Activated CD4-positive, alpha-beta memory T cell treated with anti-CD3 and anti-CD28 coated beads for 36 hours (primary cell): ENCODE results near the gene UPF1. TPM values are rescaled to one million over a fixed set of nuclear protein-coding genes. Genes with fewer than 3 reads are reported as not detected.
"Not testable (repeated sequence)": the region's sequence is repeated elsewhere in the genome, so short reads cannot be mapped to it uniquely, and the experiment has no call there.

Experiments used
- CTCF ChIA-PET: fragments of 350-600 bp; sonication (Branson Sonifier 250); formaldehyde crosslinking; loops from one replicate; lab custom pipeline; 2021; ENCODE audit warnings: antibody characterized with exemption, inconsistent platforms; lab: Charles Lee
- POLR2A ChIA-PET: fragments of 350-600 bp; sonication (Branson Sonifier 250); formaldehyde crosslinking; loops from one replicate; lab custom pipeline; 2021; ENCODE audit warnings: antibody characterized with exemption; lab: Charles Lee
- DNase-seq: peaks from one replicate; pipeline ENCODE4 v3.0.0-alpha.2; 2020
- H3K27ac Mint-ChIP-seq: one replicate; pipeline ENCODE4 v1.8.0; 2021; ENCODE audit warnings: mixed read lengths
- H3K27me3 Mint-ChIP-seq: one replicate; pipeline ENCODE4 v1.8.0; 2021; ENCODE audit warnings: mixed read lengths
- H3K36me3 Mint-ChIP-seq: one replicate; pipeline ENCODE4 v1.8.0; 2021; ENCODE audit warnings: mixed read lengths
- H3K4me1 Mint-ChIP-seq: one replicate; pipeline ENCODE4 v1.8.0; 2021; ENCODE audit warnings: low read depth, mixed read lengths
- H3K4me3 Mint-ChIP-seq: one replicate; pipeline ENCODE4 v1.8.0; 2021; ENCODE audit warnings: mild to moderate bottlenecking, mixed read lengths
- H3K9me3 Mint-ChIP-seq: one replicate; pipeline ENCODE4 v1.8.0; 2021; ENCODE audit warnings: mixed read lengths
- intact Hi-C: fragments of 100-400 bp; cut with micrococcal nuclease; formaldehyde crosslinking; loops from one replicate; pipeline ENCODE4 v1.15.1; 2023
- total RNA-seq, 2 experiments: library from RNA; stranded (reverse); gene quantifications; one replicate each; pipeline ENCODE4 v1.2.3, GENCODE V29; 2021

UPF1 gene
- total RNA-seq, 2 experiments from 2014 or later = 71.7 to 77.2 TPM

- intact Hi-C loops = no loop called here
- Mint-ChIP-seq H3K27me3 (peaks cover 16% of the 10 kb centered on the region), H3K9me3 (no peaks in the 10 kb centered on the region), H3K4me3 (no peak overlapping the region), H3K36me3 (peaks cover 15% of the 10 kb centered on the region), H3K27ac (no peak overlapping the region), H3K4me1 (peaks cover 5% of the 10 kb centered on the region)
- ChIA-PET POLR2A (no interaction called here), CTCF (interaction anchor here (1.1 kb wide), 1 partner anchor 53 kb away, joined by 4 read pairs; no protein-coding TSS in a partner anchor)
- no peak for DNase-seq
Observed at GRCh38 chr19:18899624-18900560, 68.1 kb downstream of the UPF1 start.

DNA sequence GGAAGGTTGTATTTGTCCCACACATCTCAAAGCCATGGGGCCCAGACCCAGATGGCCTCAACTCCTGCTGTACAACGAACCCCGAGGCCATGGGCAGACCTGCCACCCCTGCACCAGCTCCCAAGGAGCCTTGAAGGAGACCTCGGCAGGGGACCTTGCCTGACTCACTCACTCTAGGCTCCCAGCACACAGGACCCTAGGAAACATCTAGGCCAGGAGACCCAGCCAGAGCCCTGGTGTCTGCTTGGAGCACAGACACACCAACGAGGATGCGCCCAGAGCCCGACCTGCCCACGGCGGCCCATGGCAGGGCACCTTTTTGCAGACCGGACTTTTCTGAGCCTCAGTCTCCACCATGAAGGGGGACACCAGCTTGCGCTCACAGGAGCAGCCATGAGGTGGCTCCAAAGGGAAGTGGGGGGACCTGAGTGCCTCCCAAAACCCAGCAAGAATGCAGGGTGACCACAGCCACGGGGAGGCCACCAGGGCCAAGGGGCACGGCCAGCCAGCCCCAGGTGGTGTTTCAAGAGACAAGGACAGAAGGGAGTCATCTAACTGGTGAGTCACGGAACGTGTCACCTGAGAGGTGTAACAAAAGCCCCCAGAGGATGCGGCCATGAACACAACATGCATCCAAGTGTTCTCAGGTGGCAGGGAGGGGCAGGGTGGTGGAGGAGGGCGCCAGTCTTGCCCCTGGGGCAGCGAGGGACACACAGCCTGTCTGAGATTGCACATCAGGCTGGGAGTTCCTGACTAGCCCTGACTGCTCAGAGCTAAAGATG, 69.1 kb downstream of the UPF1 start:
- peaks cover 20% of the 10 kb centered on the region for H3K36me3 Mint-ChIP-seq
- H3K27me3 Mint-ChIP-seq = peaks cover 11% of the 10 kb centered on the region
- peaks cover 5% of the 10 kb centered on the region for H3K4me1 Mint-ChIP-seq
- no peaks in the 10 kb centered on the region for H3K9me3 Mint-ChIP-seq
- no peak overlapping the region for H3K27ac Mint-ChIP-seq
- intact Hi-C loops = no loop called here
- POLR2A ChIA-PET = interaction anchor here (0.6 kb wide), 1 partner anchor 23 kb away, joined by 3 read pairs; no protein-coding TSS in a partner anchor
- CTCF ChIA-PET = interaction anchor here (1.1 kb wide), 1 partner anchor 54 kb away, joined by 4 read pairs; no protein-coding TSS in a partner anchor
- H3K4me3 Mint-ChIP-seq = no peak overlapping the region
- DNase-seq = no peak

DNA sequence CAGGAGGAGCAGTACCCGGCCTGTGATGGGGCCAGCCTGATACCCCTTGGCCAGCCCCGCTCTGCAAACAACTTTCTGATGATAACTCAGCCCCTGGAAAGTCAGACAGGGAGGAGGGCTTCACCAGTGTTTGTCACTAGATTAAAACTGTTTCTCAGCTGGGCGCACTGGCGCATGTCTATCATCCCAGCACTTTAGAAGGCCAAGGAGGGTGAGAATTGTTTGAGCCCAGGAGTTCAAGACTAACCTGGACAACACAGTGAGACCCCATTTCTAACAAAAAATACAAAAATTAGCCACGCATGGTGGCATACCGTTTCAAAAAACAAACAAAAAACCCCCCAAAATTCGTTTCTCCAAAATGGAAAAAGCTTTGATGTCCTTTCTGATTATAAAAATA, 69.7 kb downstream of the UPF1 start:
- H3K9me3 Mint-ChIP-seq = no peaks in the 10 kb centered on the region
- intact Hi-C loops = no loop called here
- CTCF ChIA-PET = no interaction called here
- H3K27ac Mint-ChIP-seq = no peak overlapping the region
- POLR2A ChIA-PET = interaction anchor here (0.6 kb wide), 1 partner anchor 22 kb away, joined by 3 read pairs; no protein-coding TSS in a partner anchor
- no peak overlapping the region for H3K4me3 Mint-ChIP-seq
- DNase-seq = no peak
- peaks cover 10% of the 10 kb centered on the region for H3K27me3 Mint-ChIP-seq
- H3K36me3 Mint-ChIP-seq = peaks cover 24% of the 10 kb centered on the region
- H3K4me1 Mint-ChIP-seq = peaks cover 3% of the 10 kb centered on the region

DNA sequence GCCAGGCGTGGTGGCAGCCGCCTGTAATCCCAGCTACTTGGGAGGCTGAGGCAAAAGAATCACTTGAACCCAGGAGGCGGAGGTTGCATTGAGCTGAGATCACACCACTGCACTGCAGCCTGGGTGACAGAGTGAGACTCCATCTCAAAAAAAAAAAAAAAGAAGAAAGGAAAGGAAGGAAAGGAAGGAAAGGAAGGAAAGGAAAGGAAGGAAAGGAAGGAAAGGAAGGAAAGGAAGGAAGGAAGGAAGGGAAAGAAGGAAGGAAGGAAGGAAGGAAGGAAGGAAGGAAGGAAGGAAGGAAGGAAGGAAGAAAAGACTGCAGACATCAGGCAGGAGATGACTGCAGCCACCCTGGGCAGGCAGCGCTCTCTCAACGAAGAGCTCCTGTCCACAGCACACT, 70.8 kb downstream of the UPF1 start:
- H3K4me1 Mint-ChIP-seq, H3K27ac Mint-ChIP-seq, DNase-seq, H3K4me3 Mint-ChIP-seq, intact Hi-C loops, POLR2A ChIA-PET, H3K27me3 Mint-ChIP-seq, H3K9me3 Mint-ChIP-seq: not testable (repeated sequence)
- CTCF ChIA-PET = interaction anchor here (0.6 kb wide), 2 partner anchors 27 to 651 kb away, joined by 3 read pairs; no protein-coding TSS in a partner anchor
- peaks cover 24% of the 10 kb centered on the region for H3K36me3 Mint-ChIP-seq

DNA sequence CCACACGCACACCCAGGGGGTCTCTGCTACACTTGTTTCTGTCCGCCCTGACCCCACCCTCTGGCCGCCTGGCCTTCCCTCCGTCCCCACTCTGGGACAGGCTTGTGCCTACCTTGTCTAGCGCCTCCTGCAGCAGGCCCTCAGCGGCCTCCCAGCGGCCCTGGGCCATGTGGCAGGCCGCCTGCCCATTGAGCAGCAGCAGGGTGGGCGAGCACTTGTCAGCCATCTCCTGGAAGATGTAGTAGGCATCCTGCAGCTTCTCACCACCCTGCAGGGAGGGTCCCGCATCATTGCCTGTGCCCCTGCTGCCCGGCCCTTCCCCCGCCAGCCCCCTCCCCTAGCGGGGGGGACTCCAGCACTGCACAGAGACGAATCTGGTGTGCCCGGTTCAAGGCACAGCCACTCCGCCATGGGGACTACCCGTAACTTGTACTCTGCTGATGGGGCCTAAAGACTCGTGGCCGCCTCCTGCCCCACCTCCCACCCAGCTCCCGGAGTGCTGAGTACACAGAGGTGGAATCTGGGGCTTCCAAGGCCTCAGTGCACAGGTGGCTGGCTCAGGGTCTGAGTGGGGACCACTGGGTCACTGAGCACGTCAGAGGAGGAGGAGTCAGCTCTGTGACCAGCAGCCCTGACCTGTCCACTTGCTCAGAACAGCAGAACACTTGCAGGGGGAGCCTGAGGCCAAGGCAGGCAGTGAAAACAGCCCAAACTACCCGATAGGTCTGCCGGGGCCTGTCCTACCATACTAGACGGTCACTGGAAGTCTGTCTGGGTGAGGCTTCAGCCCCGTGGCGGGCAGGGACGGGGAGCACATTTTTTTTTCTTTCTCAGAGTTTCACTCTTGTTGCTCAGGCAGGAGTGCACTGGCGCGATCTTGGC, 71.6 kb downstream of the UPF1 start:
- no peak for DNase-seq
- H3K4me3 Mint-ChIP-seq = no peak overlapping the region
- ChIA-PET CTCF (no interaction called here), POLR2A (interaction anchor here (0.9 kb wide), 1 partner anchor 28 kb away, joined by 3 read pairs; no protein-coding TSS in a partner anchor)
- H3K27me3 Mint-ChIP-seq = no peaks in the 10 kb centered on the region
- no peaks in the 10 kb centered on the region for H3K4me1 Mint-ChIP-seq
- intact Hi-C loops = no loop called here
- H3K36me3 Mint-ChIP-seq = peaks cover 24% of the 10 kb centered on the region
- no peak overlapping the region for H3K27ac Mint-ChIP-seq
- H3K9me3 Mint-ChIP-seq = no peaks in the 10 kb centered on the region

DNA sequence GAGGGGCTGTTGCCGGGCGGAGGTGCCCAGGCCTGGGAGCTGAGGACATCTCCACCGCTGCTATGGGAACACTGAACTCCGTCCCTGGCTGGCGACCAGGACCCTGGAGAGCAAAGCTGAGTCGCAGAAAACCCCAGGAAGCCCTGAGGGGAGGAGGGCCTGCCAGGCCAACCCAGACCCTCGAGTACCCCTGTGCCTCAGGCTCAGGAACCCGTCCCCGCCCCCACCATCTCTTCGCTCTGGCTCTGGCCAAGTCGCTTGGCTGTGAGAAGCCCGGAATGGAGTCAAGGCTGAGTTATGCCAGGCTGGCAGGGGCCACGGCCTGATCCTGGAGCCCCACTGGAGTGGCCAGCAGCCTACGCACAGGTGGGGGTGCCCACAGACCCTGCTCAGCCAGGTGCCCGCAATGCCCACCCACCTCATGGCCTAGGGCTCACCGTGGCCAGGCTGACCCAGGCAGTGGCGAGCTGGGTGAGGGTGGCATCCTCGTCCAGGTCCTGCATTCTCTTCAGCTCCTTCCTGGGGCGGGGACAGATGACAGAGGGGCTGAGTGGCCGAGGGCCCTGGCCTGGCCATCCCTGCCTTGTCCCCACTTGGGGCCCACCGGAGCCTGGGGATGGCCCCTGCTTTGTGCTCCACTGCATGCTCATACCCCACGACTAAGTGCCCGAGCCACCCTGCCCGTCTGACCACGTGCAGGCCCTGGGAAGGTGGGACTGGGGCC, 72.7 kb downstream of the UPF1 start:
- no peak for DNase-seq
- POLR2A ChIA-PET = no interaction called here
- no peaks in the 10 kb centered on the region for H3K4me1 Mint-ChIP-seq
- intact Hi-C loops = no loop called here
- no peaks in the 10 kb centered on the region for H3K9me3 Mint-ChIP-seq
- no peaks in the 10 kb centered on the region for H3K27me3 Mint-ChIP-seq
- peaks cover 24% of the 10 kb centered on the region for H3K36me3 Mint-ChIP-seq
- CTCF ChIA-PET = no interaction called here
- no peak overlapping the region for H3K27ac Mint-ChIP-seq
- no peak overlapping the region for H3K4me3 Mint-ChIP-seq

GRCh38 chr19:18905058-18905456, 73.3 kb downstream of the UPF1 start:
- H3K9me3 Mint-ChIP-seq = no peaks in the 10 kb centered on the region
- no peak overlapping the region for H3K4me3 Mint-ChIP-seq
- no peak overlapping the region for H3K27ac Mint-ChIP-seq
- H3K4me1 Mint-ChIP-seq = no peaks in the 10 kb centered on the region
- POLR2A ChIA-PET = no interaction called here
- intact Hi-C loops = no loop called here
- CTCF ChIA-PET = no interaction called here
- peaks cover 24% of the 10 kb centered on the region for H3K36me3 Mint-ChIP-seq
- H3K27me3 Mint-ChIP-seq = no peaks in the 10 kb centered on the region
- no peak for DNase-seq

DNA sequence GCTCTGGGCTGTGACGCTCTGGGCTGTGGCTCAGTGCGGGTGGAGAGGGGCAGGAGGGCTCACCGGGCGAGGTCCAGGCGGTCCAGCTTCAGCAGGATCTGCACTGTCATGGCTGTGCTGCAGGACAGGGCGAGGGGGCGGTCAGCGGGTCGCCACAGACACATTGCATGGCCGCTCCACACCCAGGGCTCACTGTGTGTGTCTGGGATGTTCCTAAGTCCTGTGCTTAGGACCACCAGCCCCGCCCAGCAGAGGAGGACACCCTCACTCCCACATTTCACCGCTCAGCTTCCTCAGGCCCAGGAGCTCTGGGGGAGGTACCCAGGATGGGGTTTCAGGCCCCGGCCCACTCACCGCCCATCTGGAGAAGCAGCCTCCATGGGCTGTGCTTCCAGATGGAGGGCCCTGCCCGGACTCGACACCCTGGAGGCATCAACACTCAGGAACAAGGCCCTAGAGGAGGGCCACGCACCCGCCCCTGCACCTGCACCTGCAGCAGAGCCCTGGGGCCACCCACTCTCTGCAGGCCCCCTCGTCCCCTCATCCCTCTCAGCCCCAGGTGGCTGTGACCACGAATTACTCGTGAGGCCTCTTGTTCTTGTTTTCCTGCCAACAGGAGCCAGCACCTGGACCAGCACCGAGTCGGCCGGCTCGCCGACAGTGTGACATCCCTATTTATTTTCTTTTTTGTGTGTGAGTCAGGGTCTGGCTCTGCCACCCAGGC, 73.9 kb downstream of the UPF1 start:
- ChIA-PET POLR2A (no interaction called here), CTCF (no interaction called here)
- H3K27me3 Mint-ChIP-seq = no peaks in the 10 kb centered on the region
- peaks cover 21% of the 10 kb centered on the region for H3K36me3 Mint-ChIP-seq
- no peak for DNase-seq
- H3K4me1 Mint-ChIP-seq = no peaks in the 10 kb centered on the region
- no peak overlapping the region for H3K27ac Mint-ChIP-seq
- intact Hi-C loops = no loop called here
- H3K9me3 Mint-ChIP-seq = no peaks in the 10 kb centered on the region
- no peak overlapping the region for H3K4me3 Mint-ChIP-seq

GRCh38 chr19:18906605-18907519, 75.1 kb downstream of the UPF1 start:
- Mint-ChIP-seq H3K4me3 (no peak overlapping the region), H3K27ac (no peak overlapping the region), H3K4me1 (no peaks in the 10 kb centered on the region), H3K9me3 (no peaks in the 10 kb centered on the region), H3K36me3 (peaks cover 14% of the 10 kb centered on the region), H3K27me3 (no peaks in the 10 kb centered on the region)
- CTCF ChIA-PET = no interaction called here
- intact Hi-C loops = no loop called here
- POLR2A ChIA-PET = no interaction called here
- DNase-seq = no peak
